IMR-90 (cell line): ENCODE data around the gene HCN3. TPM values are rescaled to one million over a fixed set of nuclear protein-coding genes. Genes with fewer than 3 reads are reported as not detected.

Experiments
- ATAC-seq: fragments of 200-7000 bp; cut with Tn5 transposase; 2 replicates; pipeline ENCODE4 v1.9.1; 2020; ENCODE audit warnings: low read depth, mild to moderate bottlenecking, moderate library complexity
- BruUV-seq: library from RNA; stranded (reverse); fragments of 400-500 nt; replicated peaks from 2 replicates; lab custom pipeline; 2021; lab: Mats Ljungman, UMichigan
- CTCF ChIA-PET: fragments of 300-600 bp; formaldehyde crosslinking; extraction: SDS; loops from one replicate; lab custom pipeline; 2021; ENCODE audit warnings: antibody characterized with exemption; lab: Yijun Ruan, JAX
- POLR2A ChIA-PET: fragments of 300-600 bp; sonication (Branson Sonifier 250); formaldehyde crosslinking; loops from one replicate; lab custom pipeline; 2022; ENCODE audit warnings: antibody characterized with exemption; ENCODE audit not compliant: unreplicated experiment; lab: Charles Lee
- DNase-seq: peaks from one replicate; pipeline ENCODE4 v3.0.0; 2013
- H2AFZ ChIP-seq: replicated peaks from 2 replicates; pipeline ENCODE3; 2013; ENCODE audit warnings: low read length, mild to moderate bottlenecking; ENCODE audit not compliant: poor library complexity
- H2AK5ac ChIP-seq: 2 replicates; pipeline ENCODE4 v1.6.1; 2013; ENCODE audit warnings: low read depth, low read length, inconsistent platforms
- H2AK9ac ChIP-seq: replicated peaks from 2 replicates; pipeline ENCODE3; 2013; ENCODE audit warnings: mild to moderate bottlenecking, low read depth, low read length, moderate library complexity; ENCODE audit not compliant: poor library complexity
- H2BK120ac ChIP-seq: 2 replicates; pipeline ENCODE4 v1.6.1; 2013; ENCODE audit warnings: low read depth, low read length, inconsistent platforms
- H2BK15ac ChIP-seq: 3 replicates; pipeline ENCODE4 v1.6.1; 2013; ENCODE audit warnings: low read depth, low read length, inconsistent platforms
- H2BK20ac ChIP-seq: 2 replicates; pipeline ENCODE4 v1.6.1; 2013; ENCODE audit warnings: low read depth, mild to moderate bottlenecking, inconsistent platforms, low read length, moderate library complexity
- H2BK5ac ChIP-seq: 2 replicates; pipeline ENCODE4 v1.6.1; 2013; ENCODE audit warnings: mild to moderate bottlenecking, low read depth, low read length, inconsistent platforms; ENCODE audit not compliant: poor library complexity, severe bottlenecking
- H3K14ac ChIP-seq: replicated peaks from 2 replicates; pipeline ENCODE4 v1.6.1; 2013; ENCODE audit warnings: low read depth, low read length, inconsistent platforms
- H3K18ac ChIP-seq: 2 replicates; pipeline ENCODE4 v1.6.1; 2013; ENCODE audit warnings: low read depth, low read length, control low read depth
- H3K23ac ChIP-seq: 2 replicates; pipeline ENCODE4 v1.6.1; 2013; ENCODE audit warnings: low read depth, low read length, inconsistent platforms
- H3K27ac ChIP-seq: 2 replicates; pipeline ENCODE4 v1.5.1; 2013; ENCODE audit warnings: mild to moderate bottlenecking, control low read depth, low read length; ENCODE audit not compliant: insufficient read depth
- H3K27me3 ChIP-seq: 2 replicates; pipeline ENCODE4 v1.6.1; 2013; ENCODE audit warnings: low read length; ENCODE audit not compliant: control insufficient read depth, insufficient read depth
- H3K36me3 ChIP-seq: 2 replicates; pipeline ENCODE4 v1.6.1; 2013; ENCODE audit warnings: low read length, mixed read lengths; ENCODE audit not compliant: control insufficient read depth, insufficient read depth
- H3K4ac ChIP-seq: 2 replicates; pipeline ENCODE4 v1.6.1; 2013; ENCODE audit warnings: low read depth, low read length, inconsistent platforms
- H3K4me1 ChIP-seq: 2 replicates; pipeline ENCODE4 v1.6.1; 2013; ENCODE audit warnings: low read length, mixed read lengths; ENCODE audit not compliant: control insufficient read depth, insufficient read depth
- H3K4me2 ChIP-seq: 2 replicates; pipeline ENCODE4 v1.6.1; 2013; ENCODE audit warnings: low read depth, mild to moderate bottlenecking, control low read depth, low read length, moderate library complexity
- H3K4me3 ChIP-seq: 2 replicates; pipeline ENCODE4 v1.5.1; 2013; ENCODE audit warnings: low read depth, mild to moderate bottlenecking, control low read depth, low read length, moderate library complexity; ENCODE audit not compliant: insufficient read depth
- H3K56ac ChIP-seq: 2 replicates; pipeline ENCODE4 v1.6.1; 2013; ENCODE audit warnings: low read length, inconsistent platforms; ENCODE audit not compliant: insufficient read depth; ENCODE audit errors: extremely low read depth
- H3K79me1 ChIP-seq, 2 experiments: 2 replicates each; pipeline ENCODE4 v1.6.1; 2013; ENCODE audit warnings: low read length in 2 of 2, inconsistent platforms in 1 of 2, low read depth in 1 of 2
- H3K9ac ChIP-seq: 2 replicates; pipeline ENCODE4 v1.6.1; 2013; ENCODE audit warnings: low read depth, low read length, control low read depth
- H3K9me1 ChIP-seq: 2 replicates; pipeline ENCODE4 v1.6.1; 2013; ENCODE audit warnings: low read length, inconsistent platforms; ENCODE audit not compliant: insufficient read depth
- H3K9me3 ChIP-seq: 2 replicates; pipeline ENCODE4 v1.6.1; 2013; ENCODE audit warnings: low read length; ENCODE audit not compliant: control insufficient read depth, insufficient read depth
- H4K20me1 ChIP-seq: 2 replicates; pipeline ENCODE4 v1.6.1; 2013; ENCODE audit warnings: low read length, inconsistent platforms; ENCODE audit not compliant: insufficient read depth
- H4K5ac ChIP-seq: 2 replicates; pipeline ENCODE4 v1.6.1; 2013; ENCODE audit warnings: mild to moderate bottlenecking, low read depth, low read length, control low read depth
- H4K8ac ChIP-seq, 2 experiments: 2 replicates each; pipeline ENCODE4 v1.6.1; 2013; ENCODE audit warnings: low read depth in 2 of 2, low read length in 2 of 2, control low read depth in 1 of 2, inconsistent platforms in 1 of 2
- H4K91ac ChIP-seq: 2 replicates; pipeline ENCODE4 v1.6.1; 2013; ENCODE audit warnings: low read depth, low read length, inconsistent platforms; ENCODE audit not compliant: insufficient read depth
- BHLHE40 ChIP-seq: fragments of 150-350 bp; IDR thresholded peaks from 2 replicates; pipeline ENCODE4 v1.6.1; 2016; ENCODE audit warnings: mild to moderate bottlenecking, low read depth, low read length
- MAZ ChIP-seq: IDR thresholded peaks from 2 replicates; pipeline ENCODE4 v1.6.1; 2012; ENCODE audit warnings: low read depth, mild to moderate bottlenecking, low read length, improper control_type of control experiment, moderate library complexity, borderline replicate concordance
- RFX5 ChIP-seq: IDR thresholded peaks from 2 replicates; pipeline ENCODE4 v1.8.0; 2012; ENCODE audit warnings: low read depth, mild to moderate bottlenecking, low read length, moderate library complexity
- SMC3 ChIP-seq: fragments of 150-350 bp; IDR thresholded peaks from 2 replicates; pipeline ENCODE4 v1.6.1; 2016; ENCODE audit warnings: low read depth, mild to moderate bottlenecking, antibody characterized with exemption, low read length, moderate library complexity
- WGBS, 2 experiments: methylation state at CpG; one replicate each; pipeline versions ENCODE4 v1.1.5 to v1.1.7; 2013; ENCODE audit warnings: missing lambda C conversion rate in 2 of 2; ENCODE audit not compliant: insufficient read length in 1 of 2; ENCODE audit errors: extremely low coverage in 2 of 2; 5-methylcytosine and 5-hydroxymethylcytosine counted together
- dilution Hi-C: fragments of 300-500 bp; cut with HindIII; formaldehyde crosslinking; loops from one replicate; pipeline ENCODE4 v1.14.3; 2018; ENCODE audit warnings: low sequenced_read_pairs; ENCODE audit not compliant: unreplicated experiment
- in situ Hi-C: fragments of 300-500 bp; cut with MboI; formaldehyde crosslinking; loops from 3 replicates; pipeline ENCODE4 v1.14.3; 2019; ENCODE audit warnings: low sequenced_read_pairs, inconsistent platforms, mixed read lengths
- intact Hi-C: fragments of 100-400 bp; cut with micrococcal nuclease; formaldehyde crosslinking; loops from 2 replicates; pipeline ENCODE4 v1.10.0; 2022
- polyA plus RNA-seq, 3 experiments: library from polyadenylated mRNA; depleted of rRNA; stranded (reverse); fragments of >200 nt; gene quantifications; 2 replicates each; pipeline ENCODE4 v1.2.3, GENCODE V29; 2012; ENCODE audit warnings: low replicate concordance in 1 of 3
- total RNA-seq: library from RNA; depleted of rRNA; stranded (reverse); fragments of >200 nt; gene quantifications from 2 replicates; pipeline ENCODE4 v1.2.3, GENCODE V29; 2012

The HCN3 gene
- total and polyA plus RNA-seq, 2 of the 4 experiments (the other 2 are of a cell fraction) = 0.36 to 2.7 TPM

GRCh38 chr1:155286544-155286943 is 9.3 kb downstream of the HCN3 start:
- Histone ChIP-seq H4K5ac (no peak overlapping the region), H3K27ac (no peak overlapping the region), H3K23ac (no peak overlapping the region), H3K14ac (no peak overlapping the region), H3K27me3 (peaks cover 6% of the 10 kb centered on the region), H3K36me3 (no peaks in the 10 kb centered on the region), H3K4me1 (no peaks in the 10 kb centered on the region), H3K9me3 (no peaks in the 10 kb centered on the region), H3K9me1 (peaks cover 3% of the 10 kb centered on the region; the same call in 1 of the 2 replicates), H2BK15ac (no peak overlapping the region), H4K20me1 (no peaks in the 10 kb centered on the region), H3K4me2 (no peak overlapping the region), H2AFZ (no peak overlapping the region), H2BK20ac (no peak overlapping the region), H3K4ac (no peak overlapping the region), H4K91ac (no peak overlapping the region), H2BK5ac (no peak overlapping the region), H2AK9ac (no peak overlapping the region), H2BK120ac (no peak overlapping the region), H3K4me3 (no peak overlapping the region), H2AK5ac (no peak overlapping the region), H3K9ac (no peak overlapping the region), H3K18ac (no peak overlapping the region), H4K8ac (no peak overlapping the region), H3K79me1 (no peaks in the 10 kb centered on the region), H3K56ac (no peak overlapping the region)
- intact Hi-C loops (no loop called here), dilution Hi-C loops (no loop called here), in situ Hi-C loops (no loop called here)
- no CpG with 5 or more reads among the region's 2 CpGs for WGBS, 2 experiments
- DNase-seq (no peak), ATAC-seq (no peak)
- no TSS peak for BruUV-seq
- ChIA-PET CTCF (no interaction called here), POLR2A (no interaction called here)
- TF ChIP-seq MAZ (no peak), RFX5 (no peak), BHLHE40 (no peak), SMC3 (no peak)
